Measurements from ENCODE around the gene DPP4.

- no peak for TF ChIP-seq CTCF (IDR thresholded peaks at IDR 0.05; ENCODE audit: poor library complexity)
- TF ChIP-seq EZH2 (IDR thresholded peaks at IDR 0.05; ENCODE audit: borderline replicate concordance): no peak
- TF ChIP-seq EZH2phosphoT487 (IDR thresholded peaks at IDR 0.05; ENCODE audit: low read depth, severe bottlenecking, unreplicated experiment): no peak
Measured at GRCh38 chr2:162115076-162115475, 41.1 kb upstream of the DPP4 start.
